ENCODE data around the gene GCLM. TPM values are rescaled to one million over a fixed set of nuclear protein-coding genes. Genes with fewer than 3 reads are reported as not detected.

Gene GCLM
- total RNA-seq, 1 experiment from 2014 or later, result 15.1 TPM

Small RNA genes lying within 50 kb of the gene (small RNA-seq; reads per million reads assigned to genes)
- 0 reads per million in 2 experiments for gene AL117351.2
- 0.04 to 0.38 reads per million in 2 experiments for gene MIR760

Other genes with a start within 250 kb of the GCLM start
- gene BCAR3, start 227.6 kb downstream of the GCLM start, total RNA-seq (2014; rRNA removed; shearing (Covaris generic)), result 34.5 and 36.9 TPM in 2 replicates
- 40.9 and 42.2 TPM in 2 replicates for gene DNTTIP2, start 30.2 kb downstream of the GCLM start, total RNA-seq (2014; rRNA removed; shearing (Covaris generic))
- gene ABCA4, start 211.7 kb upstream of the GCLM start, total RNA-seq (2014; rRNA removed; shearing (Covaris generic)), result not detected in 2 replicates